Activated CD8-positive, alpha-beta memory T cell treated with anti-CD3 and anti-CD28 coated beads, Interleukin-2, amount 50 U/mL, for 4 hours (primary cell): ENCODE data around the gene FKBP1B.
A peak's percentile ranks its signal among the peaks of the same experiment; 100 is the strongest.
"Not testable (repeated sequence)": the region's sequence is repeated elsewhere in the genome, so short reads cannot be mapped to it uniquely, and the experiment has no call there.

Experiments
- DNase-seq: peaks from one replicate; pipeline ENCODE4 v3.0.0-alpha.2; 2020

Gene FKBP1B

GRCh38 chr2:24049485-24050021 is at the start of gene FKBP1B:
Gene FKBP1B, plus strand, starts transcription at chr2:24049741. Its CDS starts 109 bp downstream, at chr2:24049850.
- peak; percentile 57 for DNase-seq

- no peak for DNase-seq
These were observed 41.8 kb upstream of the FKBP1B start for GRCh38 chr2:24007693-24008092.

GRCh38 chr2:24008672-24009366 is 40.7 kb upstream of the FKBP1B start:
- DNase-seq: no peak

GRCh38 chr2:24009367-24009679 is 40.2 kb upstream of the FKBP1B start:
- DNase-seq: no peak

GRCh38 chr2:24009680-24010476 is 39.7 kb upstream of the FKBP1B start, which contains the start of gene MFSD2B:
Gene MFSD2B, plus strand, starts transcription at chr2:24010085. Its CDS starts 12 bp downstream, at chr2:24010097.
- no peak for DNase-seq

- DNase-seq: no peak
These were observed 38.9 kb upstream of the FKBP1B start for GRCh38 chr2:24010477-24011249.

- DNase-seq: no peak
These were observed 38.1 kb upstream of the FKBP1B start for GRCh38 chr2:24011250-24012104.

GRCh38 chr2:24012521-24013188 is 36.9 kb upstream of the FKBP1B start:
- DNase-seq: no peak

- DNase-seq: not testable (repeated sequence)
These were observed 34.6 kb upstream of the FKBP1B start for GRCh38 chr2:24014902-24015301.

- DNase-seq: no peak
These were observed 33.8 kb upstream of the FKBP1B start for GRCh38 chr2:24015562-24016375.

GRCh38 chr2:24016376-24016761 is 33.2 kb upstream of the FKBP1B start:
- no peak for DNase-seq

- no peak for DNase-seq
These were observed 32.5 kb upstream of the FKBP1B start for GRCh38 chr2:24016853-24017703.

GRCh38 chr2:24017711-24018110 is 31.8 kb upstream of the FKBP1B start:
- DNase-seq: no peak

GRCh38 chr2:24018241-24018640 is 31.3 kb upstream of the FKBP1B start:
- no peak for DNase-seq

GRCh38 chr2:24019729-24020128 is 29.8 kb upstream of the FKBP1B start:
- DNase-seq: no peak

- no peak for DNase-seq
These were observed 29.3 kb upstream of the FKBP1B start for GRCh38 chr2:24020244-24020643.

GRCh38 chr2:24021122-24021998 is 28.2 kb upstream of the FKBP1B start:
- no peak for DNase-seq

GRCh38 chr2:24022324-24022974 is 27.1 kb upstream of the FKBP1B start:
- no peak for DNase-seq
